Esophagus (tissue), 2 donors: Measurements from ENCODE around the gene KCNK4. TPM values are rescaled to one million over a fixed set of nuclear protein-coding genes. Genes with fewer than 3 reads are reported as not detected.

ENCODE experiments used
- H3K27ac ChIP-seq, 2 donors: one replicate each; pipeline ENCODE4 v1.5.1; 2013; ENCODE audit warnings: low read depth in 2 of 2, mild to moderate bottlenecking in 2 of 2, inconsistent platforms in 1 of 2, low read length in 1 of 2, moderate library complexity in 1 of 2
- H3K27me3 ChIP-seq, 2 donors: one replicate each; pipeline ENCODE4 v1.6.1; 2013; ENCODE audit warnings: low read length in 2 of 2, control low read depth in 1 of 2, mild to moderate bottlenecking in 1 of 2; ENCODE audit not compliant: insufficient read depth in 2 of 2, control insufficient read depth in 1 of 2
- H3K36me3 ChIP-seq, 2 donors: one replicate each; pipeline ENCODE4 v1.6.1; 2013; ENCODE audit warnings: low read length in 1 of 2; ENCODE audit not compliant: control insufficient read depth in 2 of 2, insufficient read depth in 2 of 2
- H3K4me1 ChIP-seq, 2 donors: one replicate each; pipeline ENCODE4 v1.6.1; 2013; ENCODE audit warnings: low read length in 1 of 2; ENCODE audit not compliant: control insufficient read depth in 2 of 2, insufficient read depth in 2 of 2
- H3K4me3 ChIP-seq, 2 donors: one replicate each; pipeline ENCODE4 v1.5.1; 2013; ENCODE audit warnings: low read length in 2 of 2, mild to moderate bottlenecking in 2 of 2, low read depth in 1 of 2, moderate library complexity in 1 of 2
- H3K9me3 ChIP-seq, 2 donors: one replicate each; pipeline ENCODE4 v1.6.1; 2013; ENCODE audit warnings: mild to moderate bottlenecking in 2 of 2, low read depth in 1 of 2, low read length in 1 of 2, moderate library complexity in 1 of 2; ENCODE audit not compliant: control insufficient read depth in 2 of 2, insufficient read depth in 1 of 2
- WGBS, 2 donors: extraction: QIAGEN DNeasy Blood & Tissue Kit; methylation state at CpG; one replicate each; pipeline ENCODE4 v1.1.7; 2013; 5-methylcytosine and 5-hydroxymethylcytosine counted together
- polyA plus RNA-seq, 2 donors: library from polyadenylated mRNA; stranded (reverse); fragments of 200-250 nt; gene quantifications; one replicate each; pipeline ENCODE4 v1.2.3, GENCODE V29; 2013
- donor health status: healthy with polysubstance abuse.
- donor health status: Bipolar disorder and iron deficiency.

KCNK4 gene
- polyA plus RNA-seq, 2 donors, result not detected

DNA sequence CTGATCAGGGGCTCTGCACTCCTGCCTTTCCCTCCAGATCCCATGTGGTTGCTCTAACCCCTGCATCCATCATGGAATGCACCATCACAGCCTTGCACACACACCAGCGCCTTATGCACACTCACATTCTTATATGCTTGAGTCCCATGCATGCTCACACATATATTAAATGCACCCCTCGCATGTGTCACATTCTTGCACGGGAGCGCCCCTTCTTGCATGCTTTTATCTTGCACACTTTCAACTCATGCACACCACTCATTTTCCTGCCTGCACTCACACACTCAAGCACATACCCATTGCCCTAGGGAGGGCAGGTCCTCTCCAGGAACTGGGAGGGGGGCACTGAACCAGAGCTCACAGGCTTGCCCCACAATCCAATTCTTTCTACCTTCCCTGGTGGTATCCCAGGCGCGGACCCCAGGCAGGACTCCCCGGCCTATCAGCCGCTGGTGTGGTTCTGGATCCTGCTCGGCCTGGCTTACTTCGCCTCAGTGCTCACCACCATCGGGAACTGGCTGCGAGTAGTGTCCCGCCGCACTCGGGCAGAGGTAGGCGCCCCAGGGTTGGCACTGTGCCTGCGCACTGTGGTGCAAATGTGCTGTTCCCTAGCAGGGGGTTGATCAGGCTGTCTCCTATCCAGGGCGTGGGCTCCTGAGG, 6.7 kb downstream of the KCNK4 start:
- H3K9me3 ChIP-seq, result no peaks in the 10 kb centered on the region
- H3K27ac ChIP-seq, result no peak overlapping the region
- peaks cover 0 to 16% of the 10 kb centered on the region in 2 donors for H3K4me1 ChIP-seq
- no peak overlapping the region for H3K4me3 ChIP-seq
- no peaks in the 10 kb centered on the region for H3K36me3 ChIP-seq
- H3K27me3 ChIP-seq, result peaks cover 0 to 13% of the 10 kb centered on the region in 2 donors
- WGBS, 2 donors, result 51 to 57% methylated on average over 18 of the region's 18 CpGs

DNA sequence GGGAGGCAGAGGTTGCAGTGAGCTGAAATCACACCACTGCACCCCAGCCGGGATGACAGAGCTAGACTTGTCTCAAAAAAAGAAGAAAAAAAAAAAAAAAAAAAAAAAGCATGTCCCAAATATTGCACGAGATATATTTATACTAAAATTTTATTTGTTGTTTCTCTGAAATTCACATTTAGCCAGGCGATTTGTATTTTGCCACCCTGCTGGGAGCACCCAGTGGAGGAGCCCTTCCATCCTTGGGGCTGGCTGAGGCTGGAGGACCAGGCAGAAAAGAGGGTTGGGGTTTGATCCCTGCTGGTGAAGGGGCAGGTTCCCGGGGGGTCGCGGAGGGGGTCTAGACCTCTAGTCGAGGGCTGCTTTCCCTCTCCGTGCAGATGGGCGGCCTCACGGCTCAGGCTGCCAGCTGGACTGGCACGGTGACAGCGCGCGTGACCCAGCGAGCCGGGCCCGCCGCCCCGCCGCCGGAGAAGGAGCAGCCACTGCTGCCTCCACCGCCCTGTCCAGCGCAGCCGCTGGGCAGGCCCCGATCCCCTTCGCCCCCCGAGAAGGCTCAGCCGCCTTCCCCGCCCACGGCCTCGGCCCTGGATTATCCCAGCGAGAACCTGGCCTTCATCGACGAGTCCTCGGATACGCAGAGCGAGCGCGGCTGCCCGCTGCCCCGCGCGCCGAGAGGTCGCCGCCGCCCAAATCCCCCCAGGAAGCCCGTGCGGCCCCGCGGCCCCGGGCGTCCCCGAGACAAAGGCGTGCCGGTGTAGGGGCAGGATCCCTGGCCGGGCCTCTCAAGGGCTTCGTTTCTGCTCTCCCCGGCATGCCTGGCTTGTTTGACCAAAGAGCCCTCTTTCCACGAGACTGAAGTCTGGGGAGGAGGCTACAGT, 8.1 kb downstream of the KCNK4 start:
- no peaks in the 10 kb centered on the region for H3K36me3 ChIP-seq
- H3K4me3 ChIP-seq, result peak overlapping the region; percentile 7 to 26
- peaks cover 0 to 16% of the 10 kb centered on the region in 2 donors for H3K4me1 ChIP-seq
- no peaks in the 10 kb centered on the region for H3K9me3 ChIP-seq
- WGBS, 2 donors, result 4 to 5% methylated on average over 48 to 60 of the region's 60 CpGs
- H3K27me3 ChIP-seq, result peaks cover 0 to 10% of the 10 kb centered on the region in 2 donors
- H3K27ac ChIP-seq, result no peak overlapping the region

DNA sequence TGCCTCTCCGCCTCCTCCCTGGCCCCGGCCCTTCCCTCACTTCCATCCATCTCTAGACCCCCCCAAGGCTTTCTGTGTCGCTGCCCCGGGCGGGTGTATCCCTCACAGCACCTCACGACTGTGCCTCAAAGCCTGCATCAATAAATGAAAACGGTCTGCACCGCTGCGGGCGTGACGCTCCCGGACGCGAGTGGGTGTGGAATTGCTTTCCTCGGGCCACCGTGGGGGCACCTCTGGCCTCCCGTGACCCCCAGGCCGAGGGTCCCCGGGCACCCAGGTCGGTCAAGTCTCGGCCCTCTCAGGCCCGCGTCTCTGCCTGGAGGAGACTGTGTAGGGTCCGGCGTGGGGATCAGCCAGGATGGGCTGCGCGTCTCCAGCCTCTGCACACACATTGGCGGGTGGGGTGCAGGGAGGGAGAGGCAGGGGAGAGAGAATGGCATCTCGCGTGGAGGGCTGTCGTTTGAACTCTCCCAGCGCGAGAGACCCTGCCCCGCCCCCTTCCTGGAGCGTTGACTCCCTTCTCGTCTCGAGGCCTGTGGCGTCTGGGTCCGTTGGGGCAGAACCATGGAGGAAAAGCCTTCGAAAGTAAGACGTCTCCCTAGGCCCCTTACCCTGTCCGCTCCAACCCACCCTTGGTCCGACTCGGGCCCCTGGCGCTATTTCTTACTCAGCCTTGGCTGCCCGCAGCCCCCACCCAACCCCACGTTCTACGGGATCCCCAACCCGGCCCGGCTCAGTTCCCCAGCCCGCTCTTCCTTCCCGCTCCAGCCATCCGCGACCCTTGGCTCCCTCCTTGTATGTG, 8.9 kb downstream of the KCNK4 start, which contains the start of gene CATSPERZ:
CATSPERZ (plus strand) TSS at position 512 of the 802 bp plus-strand sequence; CDS start at position 565, 53 bp downstream.
- Histone ChIP-seq H3K4me3 (peak within 1 kb of the TSS; percentile 7 to 26), H3K9me3 (no peaks in the 10 kb centered on the region), H3K27me3 (peaks cover 0 to 10% of the 10 kb centered on the region in 2 donors), H3K4me1 (peaks cover 0 to 16% of the 10 kb centered on the region in 2 donors), H3K36me3 (no peaks in the 10 kb centered on the region), H3K27ac (peak within 1 kb of the TSS in 1 of 2 donors; percentile 26)
- 5 to 8% methylated on average over 45 to 54 of the region's 54 CpGs for WGBS, 2 donors

DNA sequence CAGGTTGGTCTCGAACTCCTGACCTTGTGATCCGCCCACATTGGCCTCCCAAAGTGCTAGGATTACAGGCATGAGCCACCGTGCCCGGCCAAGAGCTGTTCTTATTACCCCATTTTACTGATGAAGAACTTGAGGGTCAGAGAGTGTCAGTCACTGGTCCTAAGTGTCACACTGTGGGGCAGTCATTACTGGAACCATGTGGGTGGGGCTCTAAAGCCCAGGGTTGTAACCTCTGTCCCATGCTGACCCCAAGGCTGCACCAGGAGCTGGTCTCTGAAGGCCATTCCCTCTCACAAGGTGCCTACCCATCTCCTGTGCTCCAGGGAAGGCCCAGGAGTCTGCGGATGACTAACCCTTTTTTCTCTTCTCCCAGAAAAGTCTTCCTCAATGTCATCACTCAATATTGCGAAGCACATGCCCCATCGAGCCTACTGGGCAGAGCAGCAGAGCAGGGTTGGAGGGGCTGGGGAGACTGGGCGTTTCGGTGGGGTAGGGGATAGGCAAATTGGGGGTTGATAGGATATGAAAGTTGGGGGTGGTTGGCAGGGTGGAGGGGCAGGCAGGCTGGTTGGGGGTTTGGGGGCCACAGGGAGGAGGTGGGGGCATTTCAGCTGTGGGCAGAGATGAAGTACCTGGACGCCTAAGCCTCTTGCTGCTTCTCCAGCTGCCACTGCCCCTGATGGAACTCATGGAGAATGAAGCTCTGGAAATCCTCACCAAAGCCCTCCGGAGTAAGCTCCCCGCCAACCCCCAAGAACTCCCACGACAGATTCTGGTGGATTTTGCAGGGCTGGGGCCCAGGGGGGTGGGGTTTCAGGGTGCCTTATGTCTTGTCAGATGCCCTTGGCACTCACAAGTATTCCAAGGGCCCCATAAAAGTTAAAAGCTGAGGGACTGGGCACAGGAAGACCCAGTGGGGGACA, 12.3 kb downstream of the KCNK4 start:
- Histone ChIP-seq H3K9me3 (no peaks in the 10 kb centered on the region), H3K27me3 (peaks cover 0 to 10% of the 10 kb centered on the region in 2 donors), H3K27ac (peak overlapping the region; percentile 93 to 99), H3K36me3 (peaks cover 0 to 7% of the 10 kb centered on the region in 2 donors), H3K4me1 (peaks cover 6 to 24% of the 10 kb centered on the region in 2 donors), H3K4me3 (no peak overlapping the region)
- WGBS, 2 donors, result 79 to 82% methylated on average over 13 of the region's 13 CpGs

DNA sequence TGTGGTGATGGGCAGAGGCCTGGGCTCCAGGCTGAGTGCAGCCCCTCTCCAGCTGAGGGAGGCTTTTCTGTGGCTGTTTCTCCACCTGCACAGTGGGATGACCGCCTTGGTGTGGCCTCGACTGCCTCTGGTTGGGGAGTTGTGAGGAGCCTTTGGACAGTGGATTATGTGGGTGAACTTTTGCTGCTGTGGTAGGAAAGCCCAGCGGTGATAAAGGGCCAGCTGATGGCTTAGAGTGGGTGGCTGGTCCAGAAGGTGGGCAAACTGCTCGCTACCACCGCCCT, 12.9 kb downstream of the KCNK4 start:
- H3K27ac ChIP-seq, result peak overlapping the region; percentile 93 to 99
- WGBS, 2 donors, result 61 to 63% methylated on average over 5 of the region's 5 CpGs
- peaks cover 6 to 24% of the 10 kb centered on the region in 2 donors for H3K4me1 ChIP-seq
- peaks cover 0 to 10% of the 10 kb centered on the region in 2 donors for H3K27me3 ChIP-seq
- H3K4me3 ChIP-seq, result no peak overlapping the region
- no peaks in the 10 kb centered on the region for H3K9me3 ChIP-seq
- peaks cover 0 to 7% of the 10 kb centered on the region in 2 donors for H3K36me3 ChIP-seq

DNA sequence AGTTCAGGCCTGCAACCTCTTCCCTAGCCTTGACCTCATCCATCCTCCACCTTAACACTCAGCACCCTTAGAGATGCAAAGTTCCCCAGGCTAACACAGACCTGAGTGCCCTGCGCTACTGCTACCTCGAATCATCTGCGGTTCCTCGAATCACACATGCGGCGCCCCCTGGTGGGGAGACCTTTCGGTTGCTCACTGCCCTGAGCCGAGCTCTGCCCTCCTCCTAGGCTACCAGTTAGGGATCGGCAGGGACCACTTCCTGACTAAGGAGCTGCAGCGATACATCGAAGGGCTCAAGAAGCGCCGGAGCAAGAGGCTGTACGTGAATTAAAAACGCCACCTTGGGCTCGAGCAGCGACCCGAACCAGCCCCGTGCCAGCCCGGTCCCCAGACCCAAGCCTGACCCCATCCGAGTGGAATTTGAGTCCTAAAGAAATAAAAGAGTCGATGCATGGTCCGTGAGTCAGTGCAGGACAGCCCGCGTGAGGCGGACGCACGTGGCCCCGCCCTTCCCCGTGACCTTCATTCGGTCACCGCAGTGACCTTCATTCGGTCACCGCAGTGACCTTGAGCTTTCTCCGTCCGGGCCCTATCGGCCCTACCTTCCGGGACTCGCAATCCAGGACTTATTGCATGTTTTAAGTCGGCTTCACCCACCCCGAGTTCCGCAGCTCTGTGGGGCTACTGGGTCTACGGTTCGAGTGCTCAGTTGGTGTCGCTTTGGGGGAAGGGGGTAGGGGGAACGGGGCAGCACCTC, 13.4 kb downstream of the KCNK4 start:
- Histone ChIP-seq H3K36me3 (peaks cover 0 to 7% of the 10 kb centered on the region in 2 donors), H3K4me1 (peaks cover 6 to 22% of the 10 kb centered on the region in 2 donors), H3K9me3 (no peaks in the 10 kb centered on the region), H3K27ac (peak overlapping the region; percentile 93 to 99), H3K27me3 (peaks cover 0 to 6% of the 10 kb centered on the region in 2 donors), H3K4me3 (peak overlapping the region; percentile 48 to 53)
- 0 to 1% methylated on average over 45 to 46 of the region's 46 CpGs for WGBS, 2 donors

DNA sequence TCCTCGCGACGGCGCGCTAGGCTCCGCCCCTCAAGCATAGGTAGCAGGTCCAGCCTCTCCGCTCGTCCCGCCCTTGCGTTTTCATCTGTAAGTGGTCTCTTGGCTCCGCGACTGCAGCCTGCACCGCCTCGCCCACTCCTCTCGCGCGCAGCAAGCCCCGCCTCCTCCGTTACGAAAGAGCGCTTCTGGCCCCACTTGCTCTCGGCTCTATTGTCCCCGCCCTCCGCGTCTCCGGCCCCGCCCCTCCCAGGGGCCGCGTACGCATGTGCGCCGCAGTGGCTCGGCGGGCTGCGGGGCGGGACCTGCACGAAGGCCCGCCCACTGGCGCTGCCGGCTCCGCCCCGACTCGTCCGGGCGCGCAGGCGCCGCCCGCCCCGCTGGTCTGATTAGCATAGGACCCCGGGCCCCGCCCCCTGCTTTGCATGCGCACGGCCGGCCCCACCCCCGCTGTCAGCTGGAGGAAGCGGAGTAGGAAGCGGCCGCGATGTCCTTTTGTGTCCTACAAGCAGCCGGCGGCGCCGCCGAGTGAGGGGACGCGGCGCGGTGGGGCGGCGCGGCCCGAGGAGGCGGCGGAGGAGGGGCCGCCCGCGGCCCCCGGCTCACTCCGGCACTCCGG, 14.1 kb downstream of the KCNK4 start, which contains the start of gene ESRRA:
ESRRA (plus strand) TSS at position 450 of the 616 bp plus-strand sequence. CDS start 1,656 bp downstream, outside the sequence.
- H3K27ac ChIP-seq, result peak within 1 kb of the TSS; percentile 94 to 99
- WGBS, 2 donors, result 0 to 1% methylated on average over 56 to 81 of the region's 81 CpGs
- no peaks in the 10 kb centered on the region for H3K9me3 ChIP-seq
- H3K27me3 ChIP-seq, result no peaks in the 10 kb centered on the region
- H3K36me3 ChIP-seq, result peaks cover 0 to 7% of the 10 kb centered on the region in 2 donors
- H3K4me1 ChIP-seq, result peaks cover 6 to 15% of the 10 kb centered on the region in 2 donors
- H3K4me3 ChIP-seq, result peak within 1 kb of the TSS; percentile 59 to 74
